K562 (cell line): ENCODE results near the gene SLC12A6. TPM values are rescaled to one million over a fixed set of nuclear protein-coding genes. Genes with fewer than 3 reads are reported as not detected.

Experiments used
- ATF7 ChIP-seq: fragments of 450-650 bp; IDR thresholded peaks from 2 replicates; pipeline ENCODE4 v1.7.1; 2014; ENCODE audit warnings: mild to moderate bottlenecking, moderate library complexity
- CREB5 ChIP-seq: fragments of 250-450 bp; sonication (Bioruptor Pico); IDR thresholded peaks from 2 replicates; pipeline ENCODE4 v1.5.0; 2020; ENCODE audit warnings: mild to moderate bottlenecking
- CTCFL ChIP-seq: IDR thresholded peaks from 2 replicates; pipeline ENCODE4 v1.6.1; 2011; ENCODE audit warnings: borderline replicate concordance, low read depth, mild to moderate bottlenecking, moderate library complexity, low read length; ENCODE audit not compliant: insufficient read depth, poor library complexity, severe bottlenecking
- E2F1 ChIP-seq: sonication (generic); formaldehyde crosslinking; IDR thresholded peaks from 2 replicates; pipeline ENCODE4 v1.8.1; 2023; ENCODE audit warnings: mild to moderate bottlenecking, missing genetic modification reagents, moderate library complexity
- FOXK1 ChIP-seq: sonication (generic); formaldehyde crosslinking; IDR thresholded peaks from 2 replicates; pipeline ENCODE4 v1.8.0; 2022; ENCODE audit warnings: missing genetic modification reagents, mild to moderate bottlenecking, borderline replicate concordance
- MTA1 ChIP-seq: fragments of 450-650 bp; IDR thresholded peaks from 2 replicates; pipeline ENCODE4 v1.6.1; 2017; ENCODE audit warnings: borderline replicate concordance
- NFYB ChIP-seq: IDR thresholded peaks from 2 replicates; pipeline ENCODE4 v1.6.1; 2011; ENCODE audit warnings: mild to moderate bottlenecking, moderate library complexity; ENCODE audit not compliant: insufficient read length; ENCODE audit errors: extremely low read depth
- RAD51 ChIP-seq: fragments of 450-650 bp; IDR thresholded peaks from 2 replicates; pipeline ENCODE4 v1.7.1; 2016; ENCODE audit warnings: low read depth, mild to moderate bottlenecking, borderline replicate concordance
- ZBTB11 ChIP-seq, 3 experiments: fragments of 200-800 bp in 1 of 3; fragments of 250-450 bp in 1 of 3; fragments of 450-650 bp in 1 of 3; sonication (Bioruptor Pico) in 1 of 3; sonication (Bioruptor generic) in 1 of 3; formaldehyde crosslinking in 1 of 3; IDR thresholded peaks; 2 replicates each; pipeline versions ENCODE4 v1.6.1 to v1.8.0; 2016 to 2022; ENCODE audit warnings: mild to moderate bottlenecking in 2 of 3, missing genetic modification characterization in 2 of 3, missing compliant biosample characterization in 1 of 3, moderate library complexity in 1 of 3
- ZNF316 ChIP-seq: fragments of 450-650 bp; IDR thresholded peaks from 2 replicates; pipeline ENCODE4 v1.6.1; 2016
- ZNF431 ChIP-seq: sonication (generic); formaldehyde crosslinking; IDR thresholded peaks from 2 replicates; pipeline ENCODE4 v1.8.0; 2022; ENCODE audit warnings: mild to moderate bottlenecking, missing genetic modification reagents
- ZNF655 ChIP-seq: fragments of 250-450 bp; sonication (Bioruptor Pico); IDR thresholded peaks from 2 replicates; pipeline ENCODE4 v1.5.0; 2021
- polyA plus RNA-seq, 8 experiments: library from polyadenylated mRNA; depleted of rRNA in 4 of 8; stranded (reverse) in 5 of 8; unstranded in 3 of 8; fragments of >200 nt; fragmentation: Nextera tagmentation in 2 of 8; fragmentation: Illumina TruSeq in 1 of 8; extraction: Ambion mirVana in 2 of 8; extraction: Trizol in 1 of 8; gene quantifications; 2 replicates each; pipeline versions ENCODE4 v1.2.1 to v1.2.3, GENCODE V29; 2011 to 2014; ENCODE audit warnings: inconsistent platforms in 1 of 8, missing spikeins in 1 of 8
- total RNA-seq, 7 experiments: library from RNA; depleted of rRNA in 6 of 7; stranded (reverse); fragments of >200 nt in 6 of 7; fragmentation: Illumina TruSeq in 2 of 7; extraction: Trizol in 2 of 7; gene quantifications; 2 replicates each; pipeline versions ENCODE4 v1.2.1 to v1.2.3, GENCODE V29; 2011 to 2021; ENCODE audit warnings: low replicate concordance in 1 of 7

The SLC12A6 gene
- total and polyA plus RNA-seq, 9 of the 15 experiments (the other 6 are each of a cell fraction or from before 2014, with no cell fraction given), result 1.4 to 16.4 (median 6.7) TPM

GRCh38 chr15:34342737-34343575, 5.4 kb upstream of the SLC12A6 start, which contains the start of the genes NOP10 and NUTM1 (continued):
- TF ChIP-seq CTCFL (peak; percentile 43), FOXK1 (CRISPR knock-in tag) (peak; percentile 67; the same call in 1 of the 2 replicates), ZNF431 (CRISPR knock-in tag) (peak; percentile 65; the same call in 1 of the 2 replicates), E2F1 (CRISPR knock-in tag) (no peak), NFYB (no peak), RAD51 (peak; percentile 96), ATF7 (peak; percentile 93), ZNF655 (no peak), ZNF316 (no peak), MTA1 (no peak), ZBTB11 (CRISPR knock-in tag; IDR thresholded peaks at IDR 0.05) (peak; percentile 57 to 93 (median 61); a peak in 4 of 6 replicates), CREB5 (CRISPR knock-in tag) (no peak)
